HL-60/S4 treated with retinoic acid at 250 ng/mL for 4 days and 3 days (cell line): Measurements from ENCODE around the gene MYT1.
"Not testable (repeated sequence)": the region's sequence is repeated elsewhere in the genome, so short reads cannot be mapped to it uniquely, and the experiment has no call there.

Source experiments
- in situ Hi-C: fragments of 300-500 bp; cut with MboI; formaldehyde crosslinking; loops from 2 replicates; pipeline ENCODE4 v1.7.0; 2022; ENCODE audit warnings: low sequenced_read_pairs

The MYT1 gene

DNA sequence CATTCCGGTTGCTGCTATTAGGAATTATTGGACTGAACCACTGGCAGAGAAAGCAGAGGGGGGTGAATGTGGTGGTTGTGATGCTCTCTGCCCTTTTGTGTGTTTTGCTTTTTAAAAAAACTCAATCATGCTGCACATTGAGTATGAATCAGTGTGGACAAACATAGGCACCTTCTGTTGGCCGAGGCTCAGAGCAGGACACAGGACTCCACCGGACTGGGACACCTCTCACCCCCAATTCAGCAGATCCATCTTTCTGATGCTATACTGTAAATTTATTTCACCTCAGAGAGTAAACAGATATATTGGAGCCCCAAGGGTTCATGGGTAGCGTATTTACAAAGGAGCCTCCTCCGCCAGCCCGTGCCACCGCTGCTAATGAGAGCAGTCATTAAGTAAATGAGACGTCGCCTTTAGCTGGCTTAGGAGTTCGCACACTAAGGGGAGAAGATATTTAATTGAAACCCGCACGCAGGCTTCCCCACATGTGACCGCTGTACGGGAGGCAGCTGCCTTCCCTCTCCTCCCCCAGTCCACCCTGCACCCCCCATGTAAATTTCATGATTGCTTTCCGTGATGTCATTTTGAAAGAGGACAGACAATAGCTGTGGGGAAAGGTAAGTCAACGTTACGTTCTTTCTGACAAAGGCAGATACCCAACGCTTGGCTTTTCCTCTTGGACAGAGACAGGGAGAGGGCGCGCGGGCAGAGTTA lies at the start of gene MYT1:
TSS of gene MYT1 (plus strand) at position 330 of the 714 bp plus-strand sequence. CDS start 34,410 bp downstream, outside the sequence.
- in situ Hi-C loops: no loop called here

DNA sequence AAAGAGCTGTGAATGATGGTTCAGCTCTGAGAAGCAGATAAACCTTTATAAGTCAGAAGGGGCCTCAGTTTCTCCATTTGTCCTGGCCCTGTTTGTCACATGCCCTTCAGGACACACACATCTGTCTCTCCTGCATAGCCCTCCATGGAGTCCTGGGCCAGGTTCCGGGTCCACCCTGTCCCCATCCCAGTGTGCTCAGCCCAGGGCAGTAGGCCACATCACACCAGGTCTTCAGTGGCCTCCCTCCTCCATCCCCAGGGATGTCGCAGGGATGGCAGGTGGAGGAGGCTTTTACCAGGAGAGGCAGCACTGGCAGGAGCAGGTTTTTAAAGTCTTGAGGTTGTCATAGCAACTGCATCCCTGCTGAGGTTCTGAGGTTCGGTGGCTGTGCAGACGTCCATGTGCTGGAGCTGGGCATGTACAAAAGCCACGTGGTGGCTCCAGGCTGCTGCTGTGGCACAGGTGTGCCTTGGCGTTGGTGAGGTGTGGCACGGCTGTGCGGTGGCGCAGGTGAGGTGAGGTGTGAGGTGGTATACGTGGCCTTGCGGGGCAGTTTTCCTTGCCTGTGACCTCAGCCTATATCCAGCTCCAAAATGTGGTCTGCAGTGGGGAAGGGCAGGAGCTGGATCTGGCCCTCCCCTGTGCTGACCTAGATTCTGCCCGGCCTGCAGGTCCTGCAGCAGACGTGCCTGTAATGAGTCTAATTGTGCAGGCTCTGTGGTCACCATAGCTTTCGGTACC lies 48.9 kb upstream of the MYT1 start:
- in situ Hi-C loops: no loop called here

DNA sequence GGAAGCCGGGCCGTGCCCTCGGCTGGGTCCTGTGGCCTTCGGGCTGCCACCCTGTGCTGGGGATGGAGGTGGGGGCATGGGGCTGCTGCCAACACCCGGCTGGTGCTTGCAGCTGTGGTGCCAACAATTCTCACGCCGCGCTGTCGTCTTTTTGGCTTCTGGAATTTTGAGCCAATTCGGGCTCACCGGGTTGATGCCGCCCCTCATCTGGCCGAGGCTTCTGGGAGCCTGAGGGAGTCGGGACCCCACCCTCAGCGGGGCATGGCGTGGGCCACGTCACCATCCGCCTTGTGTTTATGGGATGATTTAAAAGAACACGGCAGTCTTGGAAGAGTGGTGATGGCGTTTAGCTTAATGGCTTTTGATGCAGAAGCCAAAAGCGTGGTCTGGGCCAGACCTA lies 48.2 kb upstream of the MYT1 start:
- in situ Hi-C loops: no loop called here

DNA sequence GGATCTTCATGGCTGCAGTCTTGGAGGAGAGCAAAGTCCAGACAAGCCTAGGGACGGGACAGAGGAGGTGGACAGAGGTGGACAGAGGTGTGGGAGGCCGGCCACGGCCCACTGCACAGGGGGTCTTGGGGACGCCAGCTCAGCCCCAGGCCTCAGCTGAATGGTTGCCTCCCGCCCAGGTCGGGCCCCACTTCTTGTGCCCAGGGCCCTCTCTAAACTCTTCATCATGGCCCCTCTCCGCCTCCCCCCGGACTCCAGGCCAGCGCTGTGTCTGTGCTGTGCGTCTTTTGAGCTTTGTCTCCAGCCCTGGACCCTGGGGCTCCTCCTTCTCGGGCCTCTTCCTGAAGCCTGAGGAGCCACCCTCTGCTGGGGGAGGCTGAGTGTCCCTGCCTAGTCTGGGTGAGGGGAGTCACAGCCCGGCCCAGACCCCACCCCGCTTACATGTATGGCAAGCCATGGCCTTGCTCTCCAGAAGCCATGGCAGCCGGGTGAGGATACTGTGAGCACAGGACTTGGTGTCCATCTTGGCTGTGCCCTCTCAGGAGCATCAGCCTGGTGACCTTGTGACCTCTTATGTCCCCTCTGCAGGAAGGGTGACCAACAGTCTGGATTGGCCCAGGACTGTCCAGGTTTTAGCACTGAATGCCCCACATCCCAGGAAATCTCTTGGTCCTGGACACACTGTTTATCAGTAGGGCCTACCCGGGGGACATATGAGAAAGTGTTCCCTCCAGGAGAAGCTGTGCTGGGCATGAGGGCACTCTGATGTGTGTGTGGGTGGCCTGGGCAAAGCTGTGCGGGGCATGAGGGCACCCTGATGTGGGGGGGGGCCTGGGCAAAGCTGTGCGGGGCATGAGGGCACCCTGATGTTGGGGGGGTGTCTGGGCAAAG lies 47.5 kb upstream of the MYT1 start:
- in situ Hi-C loops: no loop called here

DNA sequence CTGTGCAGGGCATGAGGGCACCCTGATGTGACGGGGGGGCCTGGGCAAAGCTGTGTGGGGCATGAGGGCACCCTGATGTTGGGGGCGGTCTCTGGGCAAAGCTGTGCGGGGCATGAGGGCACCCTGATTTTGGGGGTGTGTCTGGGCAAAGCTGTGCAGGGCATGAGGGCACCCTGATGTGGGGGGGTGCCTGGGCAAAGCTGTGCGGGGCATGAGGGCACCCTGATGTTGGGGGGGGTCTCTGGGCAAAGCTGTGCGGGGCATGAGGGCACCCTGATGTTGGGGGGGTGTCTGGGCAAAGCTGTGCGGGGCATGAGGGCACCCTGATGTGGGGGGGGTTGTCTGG lies 46.8 kb upstream of the MYT1 start:
- in situ Hi-C loops: not testable (repeated sequence)

DNA sequence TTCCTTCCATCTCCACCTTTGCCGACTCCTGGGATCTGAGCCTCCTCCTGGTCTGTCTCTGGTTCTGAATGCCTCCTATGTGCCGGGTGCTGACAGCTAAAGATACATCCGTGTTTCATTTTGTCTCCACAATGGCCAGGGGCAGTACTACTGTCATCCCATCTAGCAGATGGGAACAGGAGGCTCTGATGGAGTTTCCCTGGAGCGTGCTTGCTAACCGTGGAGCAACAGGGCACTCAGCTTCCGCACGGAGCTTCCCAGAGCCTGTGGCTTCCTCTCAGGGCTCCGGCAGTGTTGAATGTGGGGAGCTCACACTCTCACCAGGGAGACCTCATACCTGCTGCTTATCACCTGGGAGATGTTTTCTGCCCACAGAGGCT lies 45.0 kb upstream of the MYT1 start:
- in situ Hi-C loops: no loop called here

DNA sequence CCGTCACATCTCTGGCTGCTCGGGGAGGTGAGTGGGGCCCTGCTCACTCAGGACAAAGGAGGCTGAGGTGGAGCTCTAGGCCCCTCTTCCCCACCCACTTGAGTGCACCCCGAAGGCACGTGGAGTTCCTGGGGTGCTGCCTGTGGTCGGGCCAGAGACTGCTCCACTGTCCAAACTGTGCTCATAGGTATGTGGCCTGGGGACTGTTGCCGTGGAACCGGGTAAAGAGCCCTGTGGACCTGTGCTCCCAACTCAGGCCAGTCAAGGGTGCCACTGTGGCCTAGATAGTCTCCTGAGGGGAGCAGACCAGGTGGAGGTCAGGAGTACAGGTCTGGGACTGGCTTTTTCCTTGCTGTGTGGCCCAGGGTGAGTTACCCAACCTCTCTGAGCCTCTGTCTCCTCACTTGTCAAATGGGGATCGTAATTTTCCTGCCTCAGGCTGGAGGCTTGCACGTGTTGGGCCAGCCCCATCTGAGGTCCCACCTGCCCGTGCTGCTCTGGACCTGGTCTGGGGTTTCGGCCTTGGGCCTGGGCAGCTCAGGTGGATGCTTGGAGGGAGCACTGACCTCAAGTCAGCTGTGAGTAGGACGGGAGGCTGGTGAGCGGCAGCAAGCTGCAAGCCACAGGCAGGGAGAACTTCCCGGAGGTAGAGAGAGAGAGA lies 44.4 kb upstream of the MYT1 start:
- in situ Hi-C loops: no loop called here

DNA sequence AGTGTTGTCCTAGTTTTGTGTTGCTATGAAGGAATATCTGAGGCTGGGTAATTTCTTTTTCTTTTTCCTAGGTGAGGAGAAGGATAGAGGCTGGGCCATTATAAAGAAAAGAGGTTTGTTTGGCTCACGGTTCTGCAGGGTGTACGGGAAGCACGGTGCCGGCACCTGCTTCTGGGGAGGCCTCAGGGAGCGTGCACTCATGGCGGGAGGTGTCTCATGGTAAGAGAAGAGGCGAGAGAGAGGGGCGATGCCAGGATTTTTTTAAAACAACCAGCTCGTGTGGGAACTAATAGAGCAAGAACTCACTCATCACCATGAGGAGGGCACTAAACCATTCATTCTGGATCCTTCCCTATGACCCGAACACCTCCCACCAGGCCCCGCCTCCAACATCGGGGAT lies 42.7 kb upstream of the MYT1 start:
- in situ Hi-C loops: no loop called here

DNA sequence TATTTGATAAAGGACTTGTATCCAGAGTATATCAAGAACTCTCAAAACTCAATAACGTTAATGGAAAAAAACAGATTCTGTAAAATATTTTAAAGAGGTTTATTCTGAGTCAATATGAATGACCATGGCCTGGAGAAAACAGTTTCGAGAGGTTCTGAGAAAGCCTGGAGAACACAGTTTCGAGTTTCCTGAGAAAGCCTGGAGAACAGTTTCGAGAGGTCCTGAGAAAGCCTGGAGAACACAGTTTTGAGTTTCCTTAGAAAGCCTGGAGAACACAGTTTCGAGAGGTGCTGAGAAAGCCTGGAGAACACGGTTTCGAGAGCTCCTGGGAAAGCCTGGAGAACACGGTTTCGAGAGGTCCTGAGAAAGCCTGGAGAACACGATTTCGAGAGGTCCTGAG lies 41.3 kb upstream of the MYT1 start:
- in situ Hi-C loops: not testable (repeated sequence)

DNA sequence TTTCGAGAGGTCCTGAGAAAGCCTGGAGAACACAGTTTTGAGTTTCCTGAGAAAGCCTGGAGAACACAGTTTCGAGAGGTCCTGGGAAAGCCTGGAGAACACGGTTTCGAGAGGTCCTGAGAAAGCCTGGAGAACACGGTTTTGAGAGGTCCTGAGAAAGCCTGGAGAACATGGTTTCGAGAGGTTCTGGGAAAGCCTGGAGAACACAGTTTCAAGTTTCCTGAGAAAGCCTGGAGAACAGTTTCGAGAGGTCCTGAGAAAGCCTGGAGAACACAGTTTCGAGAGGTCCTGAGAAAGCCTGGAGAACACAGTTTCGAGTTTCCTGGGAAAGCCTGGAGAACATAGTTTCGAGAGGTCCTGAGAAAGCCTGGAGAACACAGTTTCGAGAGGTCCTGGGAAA lies 40.7 kb upstream of the MYT1 start:
- in situ Hi-C loops: not testable (repeated sequence)

DNA sequence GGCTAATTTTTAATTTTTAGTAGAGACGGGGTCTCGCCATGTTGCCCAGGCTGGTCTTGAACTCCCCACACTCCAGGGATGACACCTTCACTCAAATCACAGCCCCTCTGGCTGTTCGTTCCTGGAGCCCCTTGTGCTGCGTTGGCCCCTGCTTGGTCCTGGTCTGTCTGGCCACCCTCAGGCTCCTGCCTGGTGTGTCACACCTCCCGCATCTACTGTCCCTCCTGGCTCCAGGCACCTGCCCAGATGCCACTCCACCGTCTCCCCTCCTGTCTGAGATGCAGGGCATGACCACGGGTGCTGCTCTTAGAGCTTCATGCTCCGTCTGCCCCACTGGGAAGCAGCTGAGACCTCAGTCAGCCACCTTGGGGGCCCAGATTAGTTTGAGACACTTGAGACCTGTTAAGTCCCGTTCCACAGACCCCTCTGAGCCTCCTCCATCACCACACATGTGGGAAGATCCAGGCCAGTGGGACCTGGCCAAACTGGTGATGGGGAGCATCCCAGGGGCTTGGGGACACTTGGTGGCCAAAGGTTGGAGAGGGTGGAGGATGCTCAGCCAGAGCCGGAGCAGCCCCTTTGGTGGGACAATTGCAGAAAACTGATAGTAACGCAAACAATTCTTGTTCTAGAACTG lies 35.0 kb upstream of the MYT1 start:
- in situ Hi-C loops: no loop called here

DNA sequence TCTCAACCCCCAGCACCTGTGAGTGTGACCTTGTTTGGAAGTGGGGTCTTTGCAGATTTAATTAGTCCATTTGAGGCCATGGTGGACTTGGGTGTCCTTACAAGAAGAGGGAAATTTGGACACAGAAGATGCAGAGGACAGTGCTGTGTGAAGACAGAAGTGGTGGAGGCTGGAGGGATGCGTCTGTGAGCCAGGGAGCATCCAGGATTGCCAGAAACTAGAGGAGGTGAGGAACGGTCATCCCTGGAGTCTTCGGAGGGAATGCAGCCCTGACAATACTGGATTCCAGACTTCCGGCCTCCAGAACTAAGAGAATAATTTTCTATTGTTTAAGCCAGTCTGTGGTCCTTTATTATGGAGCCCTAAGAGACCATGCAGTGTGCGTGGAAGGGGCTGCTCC lies 34.0 kb upstream of the MYT1 start:
- in situ Hi-C loops: no loop called here

DNA sequence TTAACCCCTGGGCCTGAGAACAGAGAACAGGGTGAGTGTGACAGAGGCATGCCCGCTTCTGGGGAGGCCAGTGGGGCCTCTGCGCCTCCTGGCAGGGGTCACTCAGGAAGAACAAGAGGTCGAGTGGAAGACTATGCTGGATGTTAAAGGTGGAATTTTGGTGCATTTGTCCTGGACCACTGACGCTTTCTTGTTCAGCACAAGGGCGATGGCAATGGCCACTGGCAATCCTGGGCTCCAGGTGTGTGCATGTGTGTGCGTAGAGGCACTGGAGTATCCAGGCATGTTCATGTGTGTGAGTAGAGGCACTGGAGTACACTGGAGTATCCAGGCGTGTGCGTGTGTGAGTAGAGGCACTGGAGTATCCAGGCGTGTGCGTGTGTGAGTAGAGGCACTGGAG lies 33.4 kb upstream of the MYT1 start:
- in situ Hi-C loops: no loop called here

DNA sequence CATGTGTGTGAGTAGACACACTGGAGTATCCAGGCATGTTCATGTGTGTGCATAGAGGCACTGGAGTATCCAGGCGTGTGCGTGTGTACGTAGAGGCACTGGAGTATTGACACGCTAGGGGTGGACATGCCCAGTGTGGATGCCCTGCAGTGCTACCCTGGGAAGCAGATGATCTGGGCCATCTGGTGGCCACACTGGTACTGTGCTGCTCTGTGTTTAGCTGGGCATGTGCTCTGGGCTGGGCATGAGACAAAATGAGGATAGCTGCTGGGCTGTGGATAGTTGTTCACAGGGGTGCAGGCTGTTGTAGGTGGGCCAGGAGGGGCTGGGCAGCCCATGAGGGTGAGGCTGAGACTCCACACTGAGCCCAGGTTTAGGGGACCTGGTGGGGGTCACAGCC lies 32.8 kb upstream of the MYT1 start:
- in situ Hi-C loops: no loop called here

DNA sequence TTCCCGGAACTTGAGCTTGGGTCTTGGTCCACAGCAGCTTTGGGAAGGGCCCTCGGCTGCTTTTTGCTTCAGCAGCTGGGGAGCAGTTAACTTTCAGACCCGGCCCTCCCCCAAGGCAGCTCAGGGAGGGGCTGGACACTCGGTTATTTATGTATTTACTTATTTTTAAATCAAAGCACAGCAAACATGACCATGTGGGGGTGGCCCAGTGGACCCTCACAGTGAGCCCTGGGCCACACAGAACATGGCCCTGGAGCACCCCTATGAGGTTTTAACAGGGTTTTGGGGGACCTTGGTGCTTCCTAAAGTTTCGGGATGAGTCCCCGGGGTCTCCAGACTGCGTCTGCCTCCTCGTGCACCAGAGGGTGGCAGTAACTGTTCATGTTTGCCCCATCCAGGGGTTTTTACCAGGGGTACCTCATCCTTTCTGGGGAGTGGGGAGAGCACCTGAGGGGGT lies 30.3 kb upstream of the MYT1 start:
- in situ Hi-C loops: no loop called here

DNA sequence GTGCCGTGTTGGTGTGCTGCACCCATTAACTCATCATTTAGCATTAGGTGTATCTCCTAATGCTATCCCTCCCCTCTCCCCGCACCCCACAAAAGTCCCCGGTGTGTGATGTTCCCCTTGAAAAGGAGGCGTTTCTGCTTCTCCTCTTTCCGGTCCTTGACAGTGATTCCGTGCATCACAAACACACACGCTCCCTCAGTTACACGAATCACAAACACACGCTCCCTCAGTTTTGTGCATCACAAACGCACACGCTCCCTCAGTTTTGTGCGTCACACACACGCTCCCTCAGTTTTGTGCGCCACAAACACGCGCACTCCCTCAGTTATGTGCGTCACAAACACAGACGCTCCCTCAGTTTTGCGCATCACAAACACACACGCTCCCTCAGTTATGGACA lies 29.5 kb upstream of the MYT1 start:
- in situ Hi-C loops: not testable (repeated sequence)

DNA sequence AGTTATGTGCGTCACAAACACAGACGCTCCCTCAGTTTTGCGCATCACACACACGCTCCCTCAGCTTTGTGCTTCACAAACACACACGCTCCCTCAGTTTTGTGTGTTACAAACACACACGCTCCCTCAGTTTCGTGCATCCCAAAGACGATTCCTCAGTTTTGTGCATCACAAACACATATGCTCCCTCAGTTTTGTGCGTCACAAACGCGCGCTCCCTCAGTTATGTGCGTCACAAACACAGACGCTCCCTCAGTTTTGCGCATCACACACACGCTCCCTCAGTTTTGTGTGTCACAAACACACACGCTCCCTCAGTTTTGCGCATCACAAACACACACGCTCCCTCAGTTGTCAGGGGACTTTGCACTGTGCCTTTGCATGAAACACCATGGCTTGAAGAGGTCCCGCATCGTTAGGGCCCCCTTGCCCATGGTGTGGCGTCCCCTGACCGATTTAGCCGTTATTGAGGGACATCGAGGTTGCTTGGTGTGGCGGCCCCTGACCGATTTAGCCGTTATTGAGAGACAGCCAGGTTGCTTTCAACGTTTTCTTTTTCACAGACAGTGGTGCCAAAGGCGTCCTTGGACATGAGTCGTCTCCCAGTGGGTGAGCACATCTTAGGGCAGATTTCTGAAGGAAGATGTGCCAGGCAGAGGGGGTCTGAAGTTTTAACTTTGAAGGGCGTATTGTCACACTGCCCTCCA lies 28.1 kb upstream of the MYT1 start:
- in situ Hi-C loops: no loop called here

DNA sequence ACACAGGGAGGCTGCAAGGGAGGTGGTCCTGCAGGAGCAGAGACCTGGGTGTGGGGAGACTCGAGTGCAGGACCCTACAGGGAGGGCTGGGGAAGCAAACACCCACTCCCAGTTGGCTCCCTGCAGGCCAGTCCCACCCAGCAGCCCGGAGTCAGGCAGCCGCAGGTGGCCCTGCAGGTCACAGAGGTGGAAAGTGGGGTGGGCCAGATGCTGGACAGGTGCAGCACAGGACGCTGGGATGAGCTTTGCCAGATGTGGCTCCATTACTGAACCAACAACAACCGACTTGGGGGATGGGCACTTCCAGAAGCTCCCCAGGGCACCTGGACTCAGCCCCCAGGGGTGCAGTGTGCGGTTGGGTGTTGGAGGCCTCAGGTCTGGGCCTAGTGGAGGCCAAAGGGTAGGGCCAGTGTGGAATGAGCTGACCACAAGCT lies 26.6 kb upstream of the MYT1 start:
- in situ Hi-C loops: no loop called here

DNA sequence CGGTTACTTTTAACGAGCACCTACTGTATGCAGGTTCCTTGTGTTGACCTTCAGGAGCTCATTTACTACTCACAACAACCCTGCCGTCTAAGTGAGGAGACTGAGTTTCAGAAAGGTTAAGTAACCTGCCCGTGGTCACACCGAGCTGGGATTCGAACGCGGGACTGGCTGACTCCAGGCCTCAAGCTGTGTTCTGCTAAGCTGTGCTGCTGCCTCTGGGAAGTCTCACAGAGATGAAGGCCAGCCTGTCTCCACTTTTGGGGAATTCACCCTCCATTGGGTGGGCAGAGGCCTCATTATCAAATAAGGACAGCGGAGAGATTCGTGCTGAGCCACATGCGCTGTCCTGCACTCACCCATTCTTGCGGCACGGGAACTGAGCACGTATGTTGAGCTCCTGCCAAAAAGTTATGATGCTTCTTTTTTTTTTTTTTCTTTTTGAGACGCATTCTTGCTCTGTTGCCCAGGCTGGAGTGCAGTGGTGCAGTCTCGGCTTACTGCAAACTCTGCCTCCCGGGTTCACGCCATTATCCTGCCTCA lies 25.9 kb upstream of the MYT1 start:
- in situ Hi-C loops: no loop called here
